HEK293 (cell line): ENCODE data around the gene RALY.

ENCODE experiments used
- AEBP2 ChIP-seq: fragments of 450-650 bp; formaldehyde crosslinking; IDR thresholded peaks from 2 replicates; pipeline ENCODE4 v1.5.1; 2016; ENCODE audit warnings: missing biosample characterization, missing genetic modification characterization, borderline replicate concordance
- ATF2 ChIP-seq: fragments of 450-650 bp; formaldehyde crosslinking; IDR thresholded peaks from 2 replicates; pipeline ENCODE4 v1.5.1; 2016; ENCODE audit warnings: missing biosample characterization, missing genetic modification characterization, low read depth
- BCL11B ChIP-seq: fragments of 450-650 bp; formaldehyde crosslinking; IDR thresholded peaks from 2 replicates; pipeline ENCODE4 v1.5.1; 2016; ENCODE audit warnings: low read depth, missing biosample characterization, missing genetic modification characterization
- GLI2 ChIP-seq: fragments of 450-650 bp; formaldehyde crosslinking; IDR thresholded peaks from 2 replicates; pipeline ENCODE4; 2017; ENCODE audit warnings: missing biosample characterization, missing genetic modification characterization, low read depth, borderline replicate concordance
- IKZF3 ChIP-seq: fragments of 450-650 bp; IDR thresholded peaks from 2 replicates; pipeline ENCODE4 v1.5.0; 2018; ENCODE audit warnings: missing biosample characterization, mild to moderate bottlenecking, missing genetic modification characterization, moderate library complexity
- KLF1 ChIP-seq: fragments of 450-650 bp; formaldehyde crosslinking; IDR thresholded peaks from 2 replicates; pipeline ENCODE4 v1.5.1; 2016; ENCODE audit warnings: missing biosample characterization, missing genetic modification characterization
- KLF17 ChIP-seq: fragments of 450-650 bp; formaldehyde crosslinking; IDR thresholded peaks from 2 replicates; pipeline ENCODE4 v1.5.1; 2016; ENCODE audit warnings: missing biosample characterization, missing genetic modification characterization
- SALL2 ChIP-seq: fragments of 450-650 bp; formaldehyde crosslinking; IDR thresholded peaks from 2 replicates; pipeline ENCODE4 v1.5.0; 2017; ENCODE audit warnings: missing biosample characterization, mild to moderate bottlenecking, missing genetic modification characterization, borderline replicate concordance
- SCRT1 ChIP-seq: fragments of 450-650 bp; formaldehyde crosslinking; IDR thresholded peaks from 2 replicates; pipeline ENCODE4 v1.5.1; 2016; ENCODE audit warnings: missing biosample characterization, missing genetic modification characterization, borderline replicate concordance
- SP2 ChIP-seq: fragments of 450-650 bp; formaldehyde crosslinking; IDR thresholded peaks from 2 replicates; pipeline ENCODE4 v1.5.1; 2016; ENCODE audit warnings: missing biosample characterization, missing genetic modification characterization
- TRIM28 ChIP-seq: IDR thresholded peaks from 2 replicates; pipeline ENCODE4 v1.6.1; 2011; ENCODE audit warnings: low read length, control low read depth, borderline replicate concordance
- WT1 ChIP-seq: fragments of 450-650 bp; formaldehyde crosslinking; IDR thresholded peaks from 2 replicates; pipeline ENCODE4 v1.5.1; 2016; ENCODE audit warnings: missing biosample characterization, missing genetic modification characterization
- ZBTB10 ChIP-seq: fragments of 450-650 bp; formaldehyde crosslinking; IDR thresholded peaks from 2 replicates; pipeline ENCODE4 v1.5.1; 2016; ENCODE audit warnings: missing biosample characterization, missing genetic modification characterization
- ZFP3 ChIP-seq: fragments of 450-650 bp; formaldehyde crosslinking; IDR thresholded peaks from 2 replicates; pipeline ENCODE4 v1.5.1; 2016; ENCODE audit warnings: low read depth, missing biosample characterization, missing genetic modification characterization
- ZNF10 ChIP-seq: fragments of 450-650 bp; formaldehyde crosslinking; IDR thresholded peaks from 2 replicates; pipeline ENCODE4 v1.5.1; 2017; ENCODE audit warnings: missing biosample characterization, missing genetic modification characterization
- ZNF140 ChIP-seq: fragments of 450-650 bp; formaldehyde crosslinking; IDR thresholded peaks from 2 replicates; pipeline ENCODE4 v1.5.1; 2016; ENCODE audit warnings: missing biosample characterization, missing genetic modification characterization
- ZNF202 ChIP-seq: fragments of 450-650 bp; formaldehyde crosslinking; IDR thresholded peaks from 2 replicates; pipeline ENCODE4 v1.5.1; 2016; ENCODE audit warnings: missing biosample characterization, missing genetic modification characterization, borderline replicate concordance
- ZNF266 ChIP-seq: fragments of 450-650 bp; formaldehyde crosslinking; IDR thresholded peaks from 2 replicates; pipeline ENCODE4 v1.5.1; 2016; ENCODE audit warnings: missing biosample characterization, missing genetic modification characterization, low read depth
- ZNF341 ChIP-seq: fragments of 450-650 bp; formaldehyde crosslinking; IDR thresholded peaks from 2 replicates; pipeline ENCODE4; 2016; ENCODE audit warnings: low read depth, missing biosample characterization, missing genetic modification characterization
- ZNF366 ChIP-seq: fragments of 450-650 bp; formaldehyde crosslinking; conservative IDR thresholded peaks from 2 replicates; pipeline ENCODE4 v1.5.1; 2016; ENCODE audit warnings: missing biosample characterization, missing genetic modification characterization
- ZNF404 ChIP-seq: fragments of 450-650 bp; formaldehyde crosslinking; IDR thresholded peaks from 2 replicates; pipeline ENCODE4 v1.5.1; 2017; ENCODE audit warnings: missing biosample characterization, missing genetic modification characterization
- ZNF449 ChIP-seq: fragments of 450-650 bp; formaldehyde crosslinking; IDR thresholded peaks from 2 replicates; pipeline ENCODE4 v1.5.1; 2017; ENCODE audit warnings: missing biosample characterization, mild to moderate bottlenecking, missing genetic modification characterization, moderate library complexity
- ZNF558 ChIP-seq: fragments of 450-650 bp; formaldehyde crosslinking; IDR thresholded peaks from 2 replicates; pipeline ENCODE4 v1.5.1; 2016; ENCODE audit warnings: missing biosample characterization, missing genetic modification characterization
- ZNF571 ChIP-seq: fragments of 450-650 bp; formaldehyde crosslinking; IDR thresholded peaks from 2 replicates; pipeline ENCODE4 v1.5.0; 2017; ENCODE audit warnings: missing biosample characterization, missing genetic modification characterization
- ZNF580 ChIP-seq: fragments of 450-650 bp; formaldehyde crosslinking; IDR thresholded peaks from 2 replicates; pipeline ENCODE4 v1.5.1; 2016; ENCODE audit warnings: missing biosample characterization, missing genetic modification characterization
- ZNF596 ChIP-seq: fragments of 450-650 bp; IDR thresholded peaks from 2 replicates; pipeline ENCODE4 v1.5.0; 2018; ENCODE audit warnings: missing biosample characterization, mild to moderate bottlenecking, missing genetic modification characterization, moderate library complexity
- ZNF654 ChIP-seq: fragments of 450-650 bp; formaldehyde crosslinking; IDR thresholded peaks from 2 replicates; pipeline ENCODE4 v1.5.1; 2016; ENCODE audit warnings: low read depth, missing biosample characterization, missing genetic modification characterization
- ZNF704 ChIP-seq: fragments of 450-650 bp; formaldehyde crosslinking; IDR thresholded peaks from 2 replicates; pipeline ENCODE4 v1.5.1; 2016; ENCODE audit warnings: missing biosample characterization, missing genetic modification characterization
- ZNF776 ChIP-seq: fragments of 450-650 bp; formaldehyde crosslinking; IDR thresholded peaks from 2 replicates; pipeline ENCODE4 v1.5.0; 2017; ENCODE audit warnings: missing biosample characterization, missing genetic modification characterization, borderline replicate concordance
- ZSCAN5A ChIP-seq: fragments of 450-650 bp; formaldehyde crosslinking; IDR thresholded peaks from 2 replicates; pipeline ENCODE4 v1.5.1; 2016; ENCODE audit warnings: missing biosample characterization, missing genetic modification characterization

The RALY gene

GRCh38 chr20:34083137-34083536 is 89.4 kb downstream of the RALY start (continued):
- peak; percentile 42; the same call in 1 of the 2 replicates for TF ChIP-seq ATF2 (tag by site-specific recombination)
- TF ChIP-seq ZNF654 = no peak
- TF ChIP-seq ZNF776 (tag by site-specific recombination) = no peak
- no peak for TF ChIP-seq ZNF596
- TF ChIP-seq KLF17 = no peak
- TF ChIP-seq ZNF404 (tag by site-specific recombination) = no peak
- no peak for TF ChIP-seq ZBTB10
- no peak for TF ChIP-seq IKZF3 (tag by site-specific recombination)
- TF ChIP-seq ZNF202 (tag by site-specific recombination) = no peak
- TF ChIP-seq ZNF140 (tag by site-specific recombination) = no peak
- no peak for TF ChIP-seq SALL2
- TF ChIP-seq KLF1 (tag by site-specific recombination) = 0 out of 2 replicates have a peak, but pooled peaks have one; percentile 30
- no peak for TF ChIP-seq AEBP2 (tag by site-specific recombination)
- no peak for TF ChIP-seq ZNF580 (tag by site-specific recombination)
- TF ChIP-seq ZNF366 (tag by site-specific recombination) = peak; percentile 58; the same call in 1 of the 2 replicates
- no peak for TF ChIP-seq WT1 (tag by site-specific recombination)
- TF ChIP-seq ZNF10 (tag by site-specific recombination) = no peak
- TF ChIP-seq ZNF558 (tag by site-specific recombination) = no peak
- TF ChIP-seq ZNF449 (tag by site-specific recombination) = peak; percentile 70; the same call in 1 of the 2 replicates
- no peak for TF ChIP-seq ZSCAN5A
- no peak for TF ChIP-seq ZFP3 (tag by site-specific recombination)
- no peak for TF ChIP-seq ZNF266
- no peak for TF ChIP-seq BCL11B (tag by site-specific recombination)
- TF ChIP-seq ZNF341 (tag by site-specific recombination) = no peak
- no peak for TF ChIP-seq TRIM28
- TF ChIP-seq SCRT1 (tag by site-specific recombination) = no peak
- TF ChIP-seq SP2 (tag by site-specific recombination) = 0 out of 2 replicates have a peak, but pooled peaks have one; percentile 6
- no peak for TF ChIP-seq ZNF571 (tag by site-specific recombination)
- TF ChIP-seq GLI2 (tag by site-specific recombination) = no peak
- TF ChIP-seq ZNF704 (tag by site-specific recombination) = no peak
